Thymus (tissue), 14 donors: ENCODE data around the gene WTAP. TPM values are rescaled to one million over a fixed set of nuclear protein-coding genes. Genes with fewer than 3 reads are reported as not detected.

ENCODE experiments used
- DNase-seq, 9 donors: peaks; one replicate each; pipeline ENCODE4 v3.0.0-alpha.2; 2013; ENCODE audit warnings: low spot score in 9 of 9, low read depth in 6 of 9, missing footprints in 1 of 9
- H3K27ac ChIP-seq, 2 donors: one replicate each; pipeline ENCODE4 v1.5.1; 2013; ENCODE audit warnings: control low read depth in 1 of 2, low read depth in 1 of 2, low read length in 1 of 2, mild to moderate bottlenecking in 1 of 2, moderate library complexity in 1 of 2
- H3K27me3 ChIP-seq, 2 donors: one replicate each; pipeline ENCODE4 v1.5.1; 2013; ENCODE audit warnings: low read length in 1 of 2; ENCODE audit not compliant: control insufficient read depth in 2 of 2, insufficient read depth in 1 of 2
- H3K36me3 ChIP-seq, 2 donors: one replicate each; pipeline ENCODE4 v1.5.1; 2013; ENCODE audit warnings: low read length in 1 of 2, mild to moderate bottlenecking in 1 of 2, moderate library complexity in 1 of 2; ENCODE audit not compliant: control insufficient read depth in 2 of 2, insufficient read depth in 2 of 2
- H3K4me1 ChIP-seq, 2 donors: one replicate each; pipeline ENCODE4 v1.5.1; 2013; ENCODE audit warnings: low read length in 2 of 2; ENCODE audit not compliant: control insufficient read depth in 2 of 2, insufficient read depth in 2 of 2
- H3K4me3 ChIP-seq, 2 donors: one replicate each; pipeline ENCODE4 v1.5.1; 2013; ENCODE audit warnings: low read length in 2 of 2, control low read depth in 1 of 2, mild to moderate bottlenecking in 1 of 2
- H3K9me3 ChIP-seq, 2 donors: one replicate each; pipeline ENCODE4 v1.5.1; 2013; ENCODE audit warnings: low read length in 1 of 2, mild to moderate bottlenecking in 1 of 2; ENCODE audit not compliant: control insufficient read depth in 2 of 2, insufficient read depth in 1 of 2
- WGBS: extraction: QIAGEN DNeasy Blood & Tissue Kit; methylation state at CpG from one replicate; pipeline ENCODE4 v1.1.7; 2013; 5-methylcytosine and 5-hydroxymethylcytosine counted together
- long read RNA-seq, 10 donors: transcript quantifications; one replicate each; lab custom pipeline, GENCODE V29; 2026
- polyA plus RNA-seq: library from polyadenylated mRNA; stranded (reverse); fragments of 200-250 nt; gene quantifications from one replicate; pipeline ENCODE4 v1.2.3, GENCODE V29; 2013
- total RNA-seq: library from RNA; stranded (reverse); fragments of 120-200 nt; gene quantifications from one replicate; pipeline ENCODE4 v1.2.4, GENCODE V29; 2013
- donor health status: healthy.

WTAP gene
- total RNA-seq (119 TPM), polyA plus RNA-seq (141 TPM)
- long read RNA-seq, donor 1, partial matches to known transcripts, result 7 of 13 reads
- long read RNA-seq, donor 1, other reads (novel, unspliced or antisense), result 0 of 13 reads
- long read RNA-seq, donor 2, result 0 reads
- long read RNA-seq, donor 3, transcript WTAP-202 (8 exons, 3,656 nt), result minor isoform, 6 of 152 reads
- long read RNA-seq, donor 3, transcript WTAP-206 (8 exons, 2,109 nt), result minor isoform, 8 of 152 reads
- long read RNA-seq, donor 3, transcript WTAP-201 (6 exons, 1,622 nt), result major isoform, 26 of 152 reads
- long read RNA-seq, donor 3, partial matches to known transcripts, result 111 of 152 reads
- long read RNA-seq, donor 3, other reads (novel, unspliced or antisense), result 0 of 152 reads
- long read RNA-seq, donor 4, transcript WTAP-201 (6 exons, 1,622 nt), result major isoform, 9 of 26 reads
- long read RNA-seq, donor 4, partial matches to known transcripts, result 11 of 26 reads
- long read RNA-seq, donor 4, other reads (novel, unspliced or antisense), result 0 of 26 reads
- long read RNA-seq, donor 5, transcript WTAP-206 (8 exons, 2,109 nt), result minor isoform, 6 of 94 reads
- long read RNA-seq, donor 5, transcript WTAP-201 (6 exons, 1,622 nt), result major isoform, 30 of 94 reads
- long read RNA-seq, donor 5, partial matches to known transcripts, result 53 of 94 reads
- long read RNA-seq, donor 5, other reads (novel, unspliced or antisense), result 0 of 94 reads
- long read RNA-seq, donor 6, transcript WTAP-206 (8 exons, 2,109 nt), result minor isoform, 5 of 43 reads
- long read RNA-seq, donor 6, transcript WTAP-201 (6 exons, 1,622 nt), result major isoform, 18 of 43 reads
- long read RNA-seq, donor 6, transcript WTAP-202 (8 exons, 3,656 nt), result minor isoform, 6 of 43 reads
- long read RNA-seq, donor 6, partial matches to known transcripts, result 13 of 43 reads
- long read RNA-seq, donor 6, other reads (novel, unspliced or antisense), result 0 of 43 reads
- long read RNA-seq, donor 7, transcript WTAP-206 (8 exons, 2,109 nt), result minor isoform, 7 of 75 reads
- long read RNA-seq, donor 7, transcript WTAP-201 (6 exons, 1,622 nt), result major isoform, 29 of 75 reads
- long read RNA-seq, donor 7, partial matches to known transcripts, result 34 of 75 reads
- long read RNA-seq, donor 7, other reads (novel, unspliced or antisense), result 0 of 75 reads
- long read RNA-seq, donor 8, partial matches to known transcripts, result 8 of 17 reads
- long read RNA-seq, donor 8, other reads (novel, unspliced or antisense), result 0 of 17 reads
- long read RNA-seq, donor 9, transcript WTAP-201 (6 exons, 1,622 nt), result major isoform, 14 of 35 reads
- long read RNA-seq, donor 9, transcript WTAP-206 (8 exons, 2,109 nt), result minor isoform, 7 of 35 reads
- long read RNA-seq, donor 9, partial matches to known transcripts, result 7 of 35 reads
- long read RNA-seq, donor 9, other reads (novel, unspliced or antisense), result 0 of 35 reads
- long read RNA-seq, donor 10, transcript WTAP-201 (6 exons, 1,622 nt), result major isoform, 20 of 86 reads
- long read RNA-seq, donor 10, partial matches to known transcripts, result 60 of 86 reads
- long read RNA-seq, donor 10, other reads (novel, unspliced or antisense), result 0 of 86 reads

DNA sequence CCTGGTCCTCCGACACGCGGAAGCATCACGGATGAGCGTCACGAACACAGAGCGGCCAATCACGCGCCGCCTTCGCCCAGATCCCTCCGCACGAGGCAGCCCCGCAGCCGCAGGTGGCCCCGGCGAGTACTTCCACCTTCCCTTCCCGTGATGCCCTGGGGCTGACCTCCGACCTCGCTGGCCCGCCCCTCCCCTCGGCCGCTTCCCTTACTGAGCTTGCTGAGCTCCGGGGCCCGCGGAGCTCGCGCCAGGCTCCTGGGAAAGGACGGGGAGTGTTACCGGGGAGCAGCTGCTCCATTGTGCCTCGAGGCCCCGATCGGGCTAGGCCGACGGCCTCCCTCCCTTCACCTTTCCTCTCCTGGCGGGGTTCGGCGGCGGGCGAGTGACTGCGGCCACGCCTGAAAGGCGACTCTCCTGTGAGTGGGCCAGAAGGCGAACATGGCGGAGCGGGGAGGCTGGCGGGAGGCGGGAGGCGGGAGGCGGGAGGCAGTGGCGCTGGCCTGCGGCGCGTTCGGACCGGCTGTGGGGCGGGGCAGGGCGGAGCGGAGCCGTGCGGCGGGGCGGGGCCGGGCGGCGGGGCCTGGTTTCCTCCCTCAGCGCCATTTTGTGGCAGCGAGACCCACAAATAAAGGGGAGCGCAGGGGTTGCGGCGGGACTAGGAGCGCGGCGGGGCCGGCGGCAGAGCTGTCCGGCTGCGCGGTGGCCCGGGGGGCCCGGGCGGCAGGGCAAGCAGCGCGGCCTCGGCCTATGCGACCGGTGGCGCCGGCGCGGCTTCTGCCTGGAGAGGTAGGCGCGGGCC is at the start of gene WTAP:
TSS of gene WTAP (plus strand) at position 589 of the 799 bp plus-strand sequence. CDS start 8,760 bp downstream, outside the sequence.
- Histone ChIP-seq H3K4me1 (peaks cover 6 to 9% of the 10 kb centered on the region in 2 donors), H3K27ac (peak within 1 kb of the TSS; percentile 100), H3K4me3 (peak within 1 kb of the TSS; percentile 79 to 100), H3K27me3 (no peaks in the 10 kb centered on the region), H3K9me3 (peaks cover 0 to 3% of the 10 kb centered on the region in 2 donors), H3K36me3 (peaks cover 10 to 24% of the 10 kb centered on the region in 2 donors)
- peak; percentile 91 to 99 (median 97) for DNase-seq
- under 1% methylated on average over 93 of the region's 93 CpGs for WGBS

DNA sequence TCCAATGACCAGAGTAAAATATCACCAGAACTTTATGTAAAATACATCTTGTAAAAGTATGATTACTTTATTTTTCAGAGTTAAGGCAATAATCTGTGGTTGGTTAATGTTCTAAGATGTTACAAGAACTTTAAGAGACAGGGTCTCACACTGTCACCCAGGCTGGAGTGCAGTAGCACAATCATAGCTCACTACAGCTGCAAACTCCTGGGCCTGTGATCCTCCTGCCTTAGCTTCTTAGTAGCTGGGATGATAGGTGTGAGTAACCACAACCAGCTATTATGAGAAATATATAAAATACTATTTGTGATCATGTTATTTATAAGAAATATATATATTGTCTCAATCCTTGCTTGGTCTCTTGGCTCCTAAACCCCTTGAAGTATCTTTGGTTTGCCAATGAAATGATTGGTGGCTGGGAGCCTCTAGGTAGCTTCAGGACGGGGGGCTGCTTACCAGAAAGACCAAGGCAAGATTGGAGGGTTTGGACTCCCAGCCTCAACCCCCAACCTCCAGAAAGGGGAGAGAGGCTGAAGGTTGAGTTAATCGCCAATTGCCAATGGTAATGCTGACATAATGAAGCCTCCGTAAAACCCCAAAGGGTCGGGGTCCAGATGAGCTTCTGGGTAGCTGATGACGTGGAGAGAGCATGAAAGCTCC is 49.7 kb upstream of the WTAP start:
- DNase-seq, result no peak
- Histone ChIP-seq H3K4me3 (no peak overlapping the region), H3K27me3 (no peaks in the 10 kb centered on the region), H3K36me3 (peaks cover 9 to 18% of the 10 kb centered on the region in 2 donors), H3K9me3 (no peaks in the 10 kb centered on the region), H3K27ac (no peak overlapping the region), H3K4me1 (no peaks in the 10 kb centered on the region)
- WGBS, result 99% methylated on average over 5 of the region's 5 CpGs

DNA sequence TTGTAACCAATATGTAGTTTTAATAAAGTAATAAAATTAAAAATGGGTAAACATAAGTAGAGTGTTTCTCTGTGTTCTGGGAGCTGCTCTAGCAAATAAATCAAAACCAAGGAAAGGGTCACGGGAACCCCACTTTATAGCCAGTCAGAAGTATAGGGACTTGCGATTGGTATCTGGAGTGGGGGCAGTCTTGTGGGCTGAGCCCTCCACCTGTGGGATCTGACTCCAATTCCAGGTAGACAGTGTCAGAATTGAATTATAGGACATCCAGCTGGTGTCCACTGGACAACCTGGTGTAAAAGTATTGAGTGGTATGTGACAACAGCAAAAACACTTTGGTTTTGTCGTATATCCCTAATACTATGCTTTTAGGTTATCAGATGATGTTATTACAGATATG is 48.7 kb upstream of the WTAP start:
- no peak overlapping the region for H3K27ac ChIP-seq
- H3K36me3 ChIP-seq, result peaks cover 16 to 22% of the 10 kb centered on the region in 2 donors
- no peak overlapping the region for H3K4me3 ChIP-seq
- H3K27me3 ChIP-seq, result no peaks in the 10 kb centered on the region
- H3K4me1 ChIP-seq, result no peaks in the 10 kb centered on the region
- 97% methylated on average over 3 of the region's 3 CpGs for WGBS
- H3K9me3 ChIP-seq, result no peaks in the 10 kb centered on the region
- DNase-seq, result no peak

DNA sequence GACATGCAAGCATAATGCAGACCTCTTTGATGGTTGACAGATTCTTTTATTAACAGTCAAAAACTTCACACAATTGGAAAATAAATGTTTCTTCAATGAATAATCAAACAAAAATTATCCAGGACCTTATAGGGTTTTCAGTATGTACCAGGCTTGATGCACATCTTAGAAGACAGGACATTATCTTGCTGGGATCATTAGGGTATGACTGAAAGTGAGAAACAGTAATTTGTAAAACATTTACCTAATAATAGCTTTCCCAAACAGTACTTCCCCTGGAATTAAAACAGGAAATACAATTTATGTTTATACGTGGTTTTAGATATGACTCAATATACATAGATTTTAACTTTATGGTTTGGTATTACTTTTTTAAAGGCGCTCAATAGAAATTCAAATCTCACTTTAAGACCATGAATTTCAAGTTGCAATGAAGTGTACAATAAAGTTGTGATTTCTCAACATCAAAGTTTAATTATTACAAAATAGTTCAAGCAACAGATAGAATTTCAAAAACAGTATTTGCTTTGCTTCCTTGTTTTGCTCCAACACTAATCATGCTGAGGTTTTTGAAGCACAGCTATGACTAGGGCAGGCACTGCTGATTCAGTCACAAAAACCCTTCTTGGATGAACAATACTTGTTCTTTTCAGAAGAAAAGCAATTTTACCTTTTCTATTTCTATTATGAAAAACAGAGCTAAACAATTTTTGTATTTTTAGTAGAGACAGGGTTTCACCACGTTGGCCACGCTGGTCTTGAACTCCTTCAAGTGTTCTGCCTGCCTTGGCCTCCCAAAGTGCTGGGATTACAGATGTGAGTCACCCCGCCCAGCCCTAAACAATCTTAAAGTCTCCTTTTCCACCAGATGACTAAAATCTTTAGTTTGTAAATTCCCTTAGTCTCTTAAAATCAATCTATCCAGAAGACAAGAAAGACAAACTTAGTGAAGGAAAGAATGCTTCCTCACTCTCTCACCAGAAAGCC is 47.9 kb upstream of the WTAP start:
- H3K27me3 ChIP-seq, result no peaks in the 10 kb centered on the region
- WGBS, result 94% methylated on average over 5 of the region's 5 CpGs
- no peak overlapping the region for H3K4me3 ChIP-seq
- H3K36me3 ChIP-seq, result peaks cover 22 to 27% of the 10 kb centered on the region in 2 donors
- H3K4me1 ChIP-seq, result no peaks in the 10 kb centered on the region
- no peak overlapping the region for H3K27ac ChIP-seq
- DNase-seq, result no peak
- no peaks in the 10 kb centered on the region for H3K9me3 ChIP-seq

DNA sequence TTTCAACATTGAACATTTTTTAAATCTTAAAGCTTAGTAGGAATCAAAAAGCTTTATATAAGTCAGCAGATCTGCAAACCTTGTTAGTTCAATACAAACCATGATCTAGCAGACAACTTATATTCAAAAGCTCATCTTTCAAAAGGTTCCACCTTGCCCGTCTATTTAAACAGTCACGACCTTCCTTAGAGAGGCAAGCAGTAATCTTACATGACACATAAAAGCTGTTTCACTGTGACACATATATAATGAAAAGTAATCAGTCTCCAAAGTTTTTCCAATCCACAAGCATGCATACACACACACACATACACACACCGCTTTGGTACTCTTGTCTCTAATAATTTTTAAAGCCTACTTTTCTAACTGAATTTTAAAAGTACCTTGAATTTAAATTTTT is 47.2 kb upstream of the WTAP start:
- Histone ChIP-seq H3K36me3 (peaks cover 25 to 27% of the 10 kb centered on the region in 2 donors), H3K4me3 (no peak overlapping the region), H3K4me1 (no peaks in the 10 kb centered on the region), H3K9me3 (no peaks in the 10 kb centered on the region), H3K27ac (no peak overlapping the region), H3K27me3 (no peaks in the 10 kb centered on the region)
- DNase-seq, result no peak
- 95% methylated on average over 3 of the region's 3 CpGs for WGBS

DNA sequence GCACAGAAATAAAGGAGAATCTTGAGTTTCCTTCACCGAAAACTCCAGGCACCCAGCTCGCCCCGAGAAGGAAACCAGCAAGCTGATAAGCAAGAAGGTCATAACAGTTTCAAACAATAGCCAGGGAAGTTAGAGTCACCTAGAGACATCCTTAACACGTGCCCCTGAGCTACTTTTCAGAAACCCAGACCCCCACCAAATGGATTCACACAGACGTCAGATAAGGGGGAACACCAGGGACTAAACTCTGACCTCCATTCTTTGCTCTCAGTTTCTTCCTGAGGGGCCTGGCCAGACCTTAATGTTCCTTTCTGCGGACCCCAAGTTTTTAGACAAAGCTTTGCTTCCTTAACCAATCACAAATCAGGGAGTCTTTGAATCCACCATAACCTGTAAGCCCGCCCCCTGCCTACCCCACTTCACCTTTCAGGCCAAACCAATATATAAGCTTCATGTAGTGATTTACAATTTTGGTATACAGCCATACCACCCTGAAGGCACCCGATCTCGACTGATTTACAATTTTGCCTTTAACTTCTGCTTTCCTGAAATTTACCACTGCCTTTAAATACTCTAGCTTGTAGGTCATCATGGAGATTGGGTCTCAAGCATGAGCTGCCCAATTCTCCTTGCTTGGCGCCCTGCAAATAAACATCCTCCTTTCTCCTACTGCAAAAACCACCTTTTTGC is 46.0 kb upstream of the WTAP start:
- Histone ChIP-seq H3K36me3 (peaks cover 27 to 31% of the 10 kb centered on the region in 2 donors), H3K27me3 (no peaks in the 10 kb centered on the region), H3K4me1 (no peaks in the 10 kb centered on the region), H3K9me3 (no peaks in the 10 kb centered on the region), H3K27ac (no peak overlapping the region), H3K4me3 (no peak overlapping the region)
- no peak for DNase-seq
- 89% methylated on average over 10 of the region's 10 CpGs for WGBS

DNA sequence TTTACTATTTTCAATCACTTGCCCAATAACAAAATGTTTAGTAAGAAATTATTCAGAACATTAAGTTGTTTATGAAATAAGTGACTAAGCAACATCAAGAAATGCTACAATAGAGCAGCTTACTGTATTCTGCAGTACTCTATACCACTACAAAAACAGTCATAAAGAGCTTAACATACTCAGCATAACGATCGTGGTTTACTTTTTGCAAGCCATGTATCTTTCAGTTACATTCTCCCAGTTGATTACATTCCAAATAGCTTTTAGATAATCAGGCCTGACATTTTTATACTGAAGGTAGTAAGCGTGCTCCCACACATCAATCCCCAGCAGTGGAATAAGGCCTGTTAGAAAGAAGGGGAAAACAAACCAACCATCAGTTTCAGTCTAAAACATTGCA is 45.0 kb upstream of the WTAP start:
- no peaks in the 10 kb centered on the region for H3K27me3 ChIP-seq
- DNase-seq, result no peak
- H3K36me3 ChIP-seq, result peaks cover 29 to 39% of the 10 kb centered on the region in 2 donors
- H3K4me3 ChIP-seq, result no peak overlapping the region
- H3K27ac ChIP-seq, result no peak overlapping the region
- 90% methylated on average over 3 of the region's 3 CpGs for WGBS
- no peaks in the 10 kb centered on the region for H3K4me1 ChIP-seq
- H3K9me3 ChIP-seq, result no peaks in the 10 kb centered on the region
